ENCODE results near the gene TOP3A. TPM values are rescaled to one million over a fixed set of nuclear protein-coding genes. Genes with fewer than 3 reads are reported as not detected.

Gene TOP3A
- total RNA-seq, 1 experiment from 2014 or later: 48.8 TPM

- intact Hi-C loops (cut with micrococcal nuclease): no loop called here
- no peak for ATAC-seq
These were observed 13.9 kb upstream of the TOP3A start for GRCh38 chr17:18328643-18329204.

More at GRCh38 chr17:18328643-18329204, 13.9 kb upstream of the TOP3A start:
- H3K9me2 ChIP-seq (ENCODE audit: insufficient read depth): no peaks in the 10 kb centered on the region
- no peak overlapping the region for H3K4me3 ChIP-seq (replicated peaks in 1 of 2; ENCODE audit: low read depth in 1 of 2, low read length in 2 of 2)
- H3K36me3 ChIP-seq (ENCODE audit: control insufficient read depth in 1 of 2, insufficient read depth in 2 of 2, low read length in 2 of 2): peaks cover 16 to 19% of the 10 kb centered on the region in 2 experiments; a peak in 3 of 4 replicates
- RAD21 ChIA-PET (ENCODE audit: low non-redundant PET in 1 of 2, low total read pairs in 2 of 2, uncharacterized antibody in 2 of 2, unreplicated experiment in 2 of 2): no interaction called here
- H3K27me3 ChIP-seq (ENCODE audit: insufficient read depth, low read length): no peaks in the 10 kb centered on the region
- H3K9me3 ChIP-seq (ENCODE audit: control insufficient read depth in 1 of 2, insufficient read depth in 1 of 2, low read depth in 1 of 2, low read length in 2 of 2): no peaks in the 10 kb centered on the region
- H3K4me2 ChIP-seq (ENCODE audit: low read length): no peak overlapping the region
- BruUV-seq (replicated peaks): no TSS peak
- CTCF ChIA-PET: interaction anchor here (1.0 kb wide), 1 partner anchor 14 kb away, joined by 3 read pairs; the partner anchor contains the start of genes SMCR8 and TOP3A
- no peaks in the 10 kb centered on the region for H3K79me2 ChIP-seq (ENCODE audit: insufficient read depth, low read length)
- H3K4me1 ChIP-seq (ENCODE audit: control insufficient read depth in 1 of 2, insufficient read depth in 2 of 2, low read length in 2 of 2): no peaks in the 10 kb centered on the region
- no peak overlapping the region for H2AFZ ChIP-seq (ENCODE audit: low read depth, low read length, poor library complexity, severe bottlenecking)
- no peak overlapping the region for H3K9ac ChIP-seq (ENCODE audit: low read length)
- no peaks in the 10 kb centered on the region for H4K20me1 ChIP-seq (ENCODE audit: insufficient read depth)
- POLR2A ChIA-PET: no interaction called here
- no peak for DNase-seq (ENCODE audit: low read depth, low spot score)
- TF ChIP-seq CEBPB (IDR thresholded peaks at IDR 0.05; ENCODE audit: low read depth): no peak
- no peak for TF ChIP-seq FOSL1 (IDR thresholded peaks at IDR 0.05; ENCODE audit: low read depth)
- TF ChIP-seq SRF (IDR thresholded peaks at IDR 0.05; ENCODE audit: low read depth): no peak
- no peak for TF ChIP-seq MAX (IDR thresholded peaks at IDR 0.05)
- TF ChIP-seq YY1 (IDR thresholded peaks at IDR 0.05; ENCODE audit: extremely low read depth, insufficient replicate concordance, low read depth, low read length): no peak
- TF ChIP-seq POLR2AphosphoS5 (IDR thresholded peaks at IDR 0.05; ENCODE audit: low read depth, low read length): no peak
- TF ChIP-seq JUND (IDR thresholded peaks at IDR 0.05): no peak
- no peak for TF ChIP-seq EGR1 (IDR thresholded peaks at IDR 0.05; ENCODE audit: low read depth)
- TF ChIP-seq ZBTB33 (IDR thresholded peaks at IDR 0.05; ENCODE audit: extremely low read depth, insufficient replicate concordance, low read length): no peak
- TF ChIP-seq ZNF274 (IDR thresholded peaks at IDR 0.05; ENCODE audit: low read depth, low read length): no peak
- TF ChIP-seq ELF1 (IDR thresholded peaks at IDR 0.05; ENCODE audit: borderline replicate concordance, low read depth): no peak
- no peak for TF ChIP-seq CBX3 (IDR thresholded peaks at IDR 0.05; ENCODE audit: low read depth)
- no peak for TF ChIP-seq TCF7L2 (IDR thresholded peaks at IDR 0.05; ENCODE audit: borderline replicate concordance, extremely low read depth, insufficient read depth, insufficient read length)
- no peak for TF ChIP-seq ZFX (IDR thresholded peaks at IDR 0.05)
- TF ChIP-seq RAD21 (IDR thresholded peaks at IDR 0.05; ENCODE audit: low read depth): no peak
- no peak for TF ChIP-seq CTCF (IDR thresholded peaks at IDR 0.05 in 2 of 3, conservative IDR thresholded peaks at IDR 0.05 in 1 of 3; ENCODE audit: borderline replicate concordance in 1 of 3, insufficient read depth in 1 of 3, low read depth in 2 of 3, low read length in 2 of 3)
- no peak for TF ChIP-seq SIN3A (IDR thresholded peaks at IDR 0.05; ENCODE audit: low read depth)
- TF ChIP-seq EZH2 (IDR thresholded peaks at IDR 0.05): no peak
- TF ChIP-seq POLR2A (IDR thresholded peaks at IDR 0.05; ENCODE audit: borderline replicate concordance, extremely low read depth, insufficient read depth, insufficient read length): no peak
- TF ChIP-seq REST (IDR thresholded peaks at IDR 0.05; ENCODE audit: low read depth): no peak
- H3K27ac ChIP-seq (ENCODE audit: low read depth, low read length): no peak overlapping the region
